HepG2 (cell line): ENCODE measurements around the gene VSNL1. TPM values are rescaled to one million over a fixed set of nuclear protein-coding genes. Genes with fewer than 3 reads are reported as not detected.
A peak's percentile ranks its signal among the peaks of the same experiment; 100 is the strongest.

Source experiments
- ARNT2 ChIP-seq: sonication (generic); formaldehyde crosslinking; IDR thresholded peaks from 2 replicates; pipeline ENCODE4 v1.8.0; 2022; ENCODE audit warnings: mild to moderate bottlenecking, low read depth, missing genetic modification reagents, moderate library complexity
- ATF7-NPFF ChIP-seq: sonication (generic); formaldehyde crosslinking; IDR thresholded peaks from 2 replicates; pipeline ENCODE4 v1.8.1; 2023; ENCODE audit warnings: mild to moderate bottlenecking, low read depth, missing genetic modification reagents, moderate library complexity
- BHLHE40 ChIP-seq: IDR thresholded peaks from 2 replicates; pipeline ENCODE4 v1.6.1; 2011; ENCODE audit warnings: low read length, improper control_type of control experiment
- BRD4 ChIP-seq: sonication (generic); formaldehyde crosslinking; IDR thresholded peaks from 2 replicates; pipeline ENCODE4 v1.4.0; 2020; ENCODE audit warnings: missing genetic modification reagents
- CBX2 ChIP-seq, 2 experiments: fragments of 200-600 bp in 1 of 2; sonication (generic); formaldehyde crosslinking in 1 of 2; IDR thresholded peaks; 2 replicates each; pipeline versions ENCODE4 v1.7.0 to v1.8.1; 2018 to 2022; ENCODE audit warnings: low read depth in 2 of 2, low read length in 1 of 2, mild to moderate bottlenecking in 1 of 2, missing genetic modification reagents in 1 of 2
- CCAR2 ChIP-seq: fragments of 200-400 bp; formaldehyde crosslinking; optimal IDR thresholded peaks from 2 replicates; pipeline ENCODE3; 2018; ENCODE audit warnings: low read depth, mild to moderate bottlenecking, low read length, moderate library complexity
- CREM ChIP-seq, 2 experiments: sonication (generic) in 1 of 2; formaldehyde crosslinking in 1 of 2; IDR thresholded peaks; 2 replicates each; pipeline versions ENCODE4 v1.4.0 to v1.6.1; 2016 to 2020; ENCODE audit warnings: antibody characterized with exemption in 1 of 2, mild to moderate bottlenecking in 1 of 2, missing genetic modification reagents in 1 of 2
- EZH2 ChIP-seq: conservative IDR thresholded peaks from 2 replicates; pipeline ENCODE4 v1.6.1; 2012; ENCODE audit warnings: mild to moderate bottlenecking, low read depth, low read length, moderate library complexity
- FOSL1 ChIP-seq: sonication (generic); formaldehyde crosslinking; IDR thresholded peaks from 2 replicates; pipeline ENCODE4 v1.9.0; 2021; ENCODE audit warnings: missing genetic modification reagents, borderline replicate concordance
- NONO ChIP-seq, 2 experiments: fragments of 450-650 bp in 1 of 2; sonication (generic) in 1 of 2; formaldehyde crosslinking in 1 of 2; IDR thresholded peaks in 1 of 2; conservative IDR thresholded peaks in 1 of 2; 2 replicates each; pipeline versions ENCODE4 v1.6.1 to v1.8.0; 2017 to 2022; ENCODE audit warnings: mild to moderate bottlenecking in 1 of 2, missing genetic modification reagents in 1 of 2, moderate library complexity in 1 of 2
- NR3C1 ChIP-seq: sonication (generic); formaldehyde crosslinking; IDR thresholded peaks from 2 replicates; pipeline ENCODE4 v1.4.0; 2020; ENCODE audit warnings: missing genetic modification reagents
- PAXIP1 ChIP-seq: sonication (generic); formaldehyde crosslinking; conservative IDR thresholded peaks from 2 replicates; pipeline ENCODE4 v1.4.0; 2020; ENCODE audit warnings: mild to moderate bottlenecking, missing genetic modification reagents, moderate library complexity
- POLR2AphosphoS2 ChIP-seq: IDR thresholded peaks from 2 replicates; pipeline ENCODE4 v1.6.1; 2011; ENCODE audit warnings: low read depth, low read length, improper control_type of control experiment
- RBM39 ChIP-seq: fragments of 200-400 bp; formaldehyde crosslinking; IDR thresholded peaks from one replicate; pipeline ENCODE4 v1.6.1; 2018; ENCODE audit warnings: antibody characterized with exemption, mild to moderate bottlenecking, low read depth, low read length; ENCODE audit not compliant: poor library complexity, severe bottlenecking
- RFXANK ChIP-seq: IDR thresholded peaks from 2 replicates; pipeline ENCODE4 v1.6.1; 2016
- SOX13 ChIP-seq, 3 experiments: fragments of 450-650 bp in 1 of 3; sonication (generic) in 1 of 3; formaldehyde crosslinking in 1 of 3; IDR thresholded peaks in 2 of 3; conservative IDR thresholded peaks in 1 of 3; 2 replicates each; pipeline versions ENCODE4 v1.5.0 to v1.6.1; 2016 to 2020; ENCODE audit warnings: antibody characterized with exemption in 1 of 3, mild to moderate bottlenecking in 1 of 3, missing compliant biosample characterization in 1 of 3, missing genetic modification reagents in 1 of 3, moderate library complexity in 1 of 3
- SOX6 ChIP-seq, 2 experiments: fragments of 450-650 bp in 1 of 2; sonication (generic) in 1 of 2; formaldehyde crosslinking in 1 of 2; IDR thresholded peaks; 2 replicates each; pipeline versions ENCODE4 v1.4.0 to v1.6.1; 2017 to 2020; ENCODE audit warnings: antibody characterized with exemption in 1 of 2, mild to moderate bottlenecking in 1 of 2, missing genetic modification reagents in 1 of 2
- THAP9 ChIP-seq: sonication (generic); formaldehyde crosslinking; IDR thresholded peaks from 2 replicates; pipeline ENCODE4; 2020; ENCODE audit warnings: missing genetic modification reagents, mild to moderate bottlenecking, borderline replicate concordance
- ZFP36L2 ChIP-seq: sonication (generic); formaldehyde crosslinking; IDR thresholded peaks from 2 replicates; pipeline ENCODE4 v1.4.0; 2020; ENCODE audit warnings: missing genetic modification reagents
- ZNF383 ChIP-seq: sonication (generic); formaldehyde crosslinking; IDR thresholded peaks from 2 replicates; pipeline ENCODE4 v1.4.0; 2020; ENCODE audit warnings: missing genetic modification reagents, mild to moderate bottlenecking, borderline replicate concordance
- ZNF616 ChIP-seq: sonication (generic); formaldehyde crosslinking; IDR thresholded peaks from 2 replicates; pipeline ENCODE4 v1.5.0; 2020; ENCODE audit warnings: low read depth, mild to moderate bottlenecking, missing genetic modification reagents
- ZNF660 ChIP-seq: sonication (generic); formaldehyde crosslinking; IDR thresholded peaks from 2 replicates; pipeline ENCODE4 v1.5.1; 2020; ENCODE audit warnings: mild to moderate bottlenecking, low read depth, missing genetic modification reagents, borderline replicate concordance
- ZNF841 ChIP-seq: sonication (generic); formaldehyde crosslinking; IDR thresholded peaks from 2 replicates; pipeline ENCODE4 v1.8.1; 2023; ENCODE audit warnings: missing genetic modification reagents, borderline replicate concordance
- ZSCAN25 ChIP-seq: sonication (generic); formaldehyde crosslinking; IDR thresholded peaks from 2 replicates; pipeline ENCODE4 v1.8.0; 2022; ENCODE audit warnings: mild to moderate bottlenecking, missing genetic modification reagents
- polyA plus RNA-seq, 8 experiments: library from polyadenylated mRNA; depleted of rRNA in 3 of 8; stranded (reverse) in 7 of 8; unstranded in 1 of 8; fragments of >200 nt; fragmentation: Illumina TruSeq in 4 of 8; extraction: Trizol in 4 of 8; gene quantifications; 2 replicates each; pipeline versions ENCODE4 v1.2.1 to v1.2.3, GENCODE V29; 2011 to 2016; ENCODE audit warnings: low read depth in 4 of 8, missing spikeins in 1 of 8, mixed read lengths in 1 of 8; ENCODE audit not compliant: insufficient read depth in 1 of 8
- total RNA-seq, 5 experiments: library from RNA; depleted of rRNA; stranded (reverse); fragments of >200 nt; fragmentation: Illumina TruSeq; extraction: Trizol; gene quantifications; 2 replicates each; pipeline ENCODE4 v1.2.3, GENCODE V29; 2016; ENCODE audit warnings: low read depth in 1 of 5

VSNL1 gene
- total and polyA plus RNA-seq, 2 of the 13 experiments (the other 11 are each of a cell fraction or from before 2014, with no cell fraction given) = 63.2 to 95.9 TPM

DNA sequence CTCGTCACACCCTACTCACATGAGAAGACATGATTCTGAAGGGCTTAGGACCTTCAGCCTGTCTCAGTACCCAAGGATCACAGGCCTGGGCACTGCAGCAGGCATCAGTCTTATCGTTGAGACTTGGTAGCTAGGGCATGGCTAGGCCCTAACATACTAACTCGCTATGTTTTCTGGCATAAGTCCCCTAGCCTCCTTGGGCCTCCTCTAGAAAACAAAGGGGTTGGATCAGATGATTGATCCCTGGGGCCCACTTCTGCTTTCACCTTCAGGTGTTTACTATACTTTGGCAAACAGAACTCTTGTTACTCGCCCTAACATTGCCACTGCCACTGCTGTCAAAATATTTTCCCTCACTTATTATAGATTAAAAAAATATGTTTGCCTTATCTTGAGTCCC lies 44.2 kb downstream of the VSNL1 start (continued):
- 0 out of 2 replicates have a peak, but pooled peaks have one; percentile 18 for TF ChIP-seq PAXIP1 (CRISPR knock-in tag)
- TF ChIP-seq ZNF660 (CRISPR knock-in tag) = no peak
- TF ChIP-seq ZNF841 (CRISPR knock-in tag) = no peak
- TF ChIP-seq EZH2 = no peak
- TF ChIP-seq BHLHE40 = no peak
- no peak for TF ChIP-seq NR3C1 (CRISPR knock-in tag)
- no peak for TF ChIP-seq ZSCAN25
- TF ChIP-seq ZNF383 = no peak
- TF ChIP-seq THAP9 (CRISPR knock-in tag) = no peak
- TF ChIP-seq ARNT2 (CRISPR knock-in tag) = no peak
- TF ChIP-seq CCAR2 = no peak
- TF ChIP-seq FOSL1 (CRISPR knock-in tag) = no peak
- no peak for TF ChIP-seq ZNF616 (CRISPR knock-in tag)
- no peak for TF ChIP-seq SOX13 (IDR thresholded peaks at IDR 0.05)
- TF ChIP-seq SOX13 (CRISPR knock-in tag; conservative IDR thresholded peaks at IDR 0.05 in 1 of 2, IDR thresholded peaks at IDR 0.05 in 1 of 2) = peak in 1 of 2 experiments; percentile 65; a peak in 2 of 4 replicates
- no peak for TF ChIP-seq RFXANK
- TF ChIP-seq SOX6 (IDR thresholded peaks at IDR 0.05) = no peak
- peak; percentile 53; the same call in 1 of the 2 replicates for TF ChIP-seq SOX6 (CRISPR knock-in tag; IDR thresholded peaks at IDR 0.05)
- no peak for TF ChIP-seq NONO (IDR thresholded peaks at IDR 0.05)
- TF ChIP-seq NONO (CRISPR knock-in tag; conservative IDR thresholded peaks at IDR 0.05) = no peak
- TF ChIP-seq RBM39 = no peak
- no peak for TF ChIP-seq ZFP36L2 (CRISPR knock-in tag)
- no peak for TF ChIP-seq ATF7-NPFF (CRISPR knock-in tag)
- TF ChIP-seq CBX2 (IDR thresholded peaks at IDR 0.05; ENCODE audit: low read depth, low read length) = no peak
- no peak for TF ChIP-seq CBX2 (CRISPR knock-in tag; IDR thresholded peaks at IDR 0.05; ENCODE audit: low read depth)
- TF ChIP-seq POLR2AphosphoS2 = no peak
- no peak for TF ChIP-seq CREM (IDR thresholded peaks at IDR 0.05)
- TF ChIP-seq CREM (CRISPR knock-in tag; IDR thresholded peaks at IDR 0.05) = no peak
- no peak for TF ChIP-seq BRD4 (CRISPR knock-in tag)
